ENCODE measurements around the gene PDE8A. TPM values are rescaled to one million over a fixed set of nuclear protein-coding genes. Genes with fewer than 3 reads are reported as not detected.

The PDE8A gene
- total RNA-seq, 1 experiment from 2014 or later, result 65.9 TPM

DNA sequence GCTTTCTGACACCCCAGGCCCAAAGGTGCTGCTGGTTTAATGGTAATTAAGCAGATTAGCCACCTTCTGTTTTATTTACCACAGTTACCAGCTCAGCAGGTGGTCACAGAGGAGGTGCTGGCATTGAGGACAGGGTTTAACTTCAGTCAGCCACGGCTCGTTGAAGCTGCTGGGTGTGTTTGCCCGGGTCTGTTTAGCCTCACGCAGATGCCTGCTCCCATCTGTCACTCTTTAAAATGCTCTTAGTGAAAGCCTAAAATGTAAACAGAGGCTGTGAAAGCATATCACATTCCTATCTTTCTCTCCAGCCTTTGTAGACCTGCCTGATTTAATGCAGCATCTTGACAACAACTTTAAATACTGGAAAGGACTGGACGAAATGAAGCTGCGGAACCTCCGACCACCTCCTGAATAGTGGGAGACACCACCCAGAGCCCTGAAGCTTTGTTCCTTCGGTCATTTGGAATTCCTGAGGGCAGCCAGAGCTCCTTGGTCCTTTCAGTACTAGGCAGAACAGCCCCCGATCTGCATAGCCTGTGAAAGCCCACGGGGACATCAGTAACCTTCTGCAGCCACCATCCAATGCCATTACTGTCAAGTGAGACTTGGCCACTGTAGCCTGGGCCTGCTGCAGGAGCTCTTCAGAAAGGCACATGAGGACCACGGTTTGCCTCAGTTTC is 156.0 kb downstream of the PDE8A start:
- Mint-ChIP-seq H3K27ac (ENCODE audit: unreplicated experiment) (no peak overlapping the region), H3K36me3 (ENCODE audit: insufficient read depth, unreplicated experiment) (peaks cover 44% of the 10 kb centered on the region), H3K4me3 (ENCODE audit: low read depth, unreplicated experiment) (no peak overlapping the region), H3K27me3 (ENCODE audit: unreplicated experiment) (no peaks in the 10 kb centered on the region), H3K9me3 (ENCODE audit: low read depth, unreplicated experiment) (peaks cover 2% of the 10 kb centered on the region), H3K4me1 (ENCODE audit: low read depth, unreplicated experiment) (peaks cover 12% of the 10 kb centered on the region)
- intact Hi-C loops (cut with micrococcal nuclease; ENCODE audit: unreplicated experiment), result no loop called here
- TF ChIP-seq, protein P1, sequence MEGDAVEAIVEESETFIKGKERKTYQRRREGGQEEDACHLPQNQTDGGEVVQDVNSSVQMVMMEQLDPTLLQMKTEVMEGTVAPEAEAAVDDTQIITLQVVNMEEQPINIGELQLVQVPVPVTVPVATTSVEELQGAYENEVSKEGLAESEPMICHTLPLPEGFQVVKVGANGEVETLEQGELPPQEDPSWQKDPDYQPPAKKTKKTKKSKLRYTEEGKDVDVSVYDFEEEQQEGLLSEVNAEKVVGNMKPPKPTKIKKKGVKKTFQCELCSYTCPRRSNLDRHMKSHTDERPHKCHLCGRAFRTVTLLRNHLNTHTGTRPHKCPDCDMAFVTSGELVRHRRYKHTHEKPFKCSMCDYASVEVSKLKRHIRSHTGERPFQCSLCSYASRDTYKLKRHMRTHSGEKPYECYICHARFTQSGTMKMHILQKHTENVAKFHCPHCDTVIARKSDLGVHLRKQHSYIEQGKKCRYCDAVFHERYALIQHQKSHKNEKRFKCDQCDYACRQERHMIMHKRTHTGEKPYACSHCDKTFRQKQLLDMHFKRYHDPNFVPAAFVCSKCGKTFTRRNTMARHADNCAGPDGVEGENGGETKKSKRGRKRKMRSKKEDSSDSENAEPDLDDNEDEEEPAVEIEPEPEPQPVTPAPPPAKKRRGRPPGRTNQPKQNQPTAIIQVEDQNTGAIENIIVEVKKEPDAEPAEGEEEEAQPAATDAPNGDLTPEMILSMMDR (IDR thresholded peaks at IDR 0.05; ENCODE audit: unreplicated experiment), result no peak
- no peak for DNase-seq
- no TSS peak for BruUV-seq (replicated peaks)
- CTCF ChIA-PET, result interaction anchor here (0.8 kb wide), 1 partner anchor 31 kb away, joined by 3 read pairs; no protein-coding TSS in a partner anchor

DNA sequence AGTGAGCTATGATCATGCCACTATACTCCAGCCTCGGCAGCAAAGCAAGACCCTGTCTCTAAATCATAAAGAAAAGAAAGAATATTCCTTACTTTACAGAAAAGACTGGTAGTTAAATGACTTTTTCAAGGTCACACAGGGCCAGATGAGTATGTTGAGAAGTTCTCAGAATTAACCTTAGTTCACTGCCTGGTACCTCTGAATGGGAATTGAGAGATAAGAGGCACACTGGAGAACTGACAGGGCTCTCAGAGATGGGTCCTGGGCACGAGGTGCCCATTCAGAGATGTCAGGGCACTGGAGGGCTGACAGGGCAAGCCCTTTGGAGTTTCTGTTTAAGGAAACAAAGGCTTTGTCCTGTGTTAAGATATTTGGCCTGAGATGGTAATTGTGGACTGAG is 157.7 kb downstream of the PDE8A start:
- Mint-ChIP-seq H3K36me3 (ENCODE audit: insufficient read depth, unreplicated experiment) (peaks cover 33% of the 10 kb centered on the region), H3K4me1 (ENCODE audit: low read depth, unreplicated experiment) (peaks cover 14% of the 10 kb centered on the region), H3K4me3 (ENCODE audit: low read depth, unreplicated experiment) (no peak overlapping the region), H3K27ac (ENCODE audit: unreplicated experiment) (no peak overlapping the region), H3K9me3 (ENCODE audit: low read depth, unreplicated experiment) (no peaks in the 10 kb centered on the region), H3K27me3 (ENCODE audit: unreplicated experiment) (no peaks in the 10 kb centered on the region)
- BruUV-seq (replicated peaks), result no TSS peak
- TF ChIP-seq, protein P1 (IDR thresholded peaks at IDR 0.05; ENCODE audit: unreplicated experiment), result no peak
- intact Hi-C loops (cut with micrococcal nuclease; ENCODE audit: unreplicated experiment), result no loop called here
- CTCF ChIA-PET, result no interaction called here
- no peak for DNase-seq

DNA sequence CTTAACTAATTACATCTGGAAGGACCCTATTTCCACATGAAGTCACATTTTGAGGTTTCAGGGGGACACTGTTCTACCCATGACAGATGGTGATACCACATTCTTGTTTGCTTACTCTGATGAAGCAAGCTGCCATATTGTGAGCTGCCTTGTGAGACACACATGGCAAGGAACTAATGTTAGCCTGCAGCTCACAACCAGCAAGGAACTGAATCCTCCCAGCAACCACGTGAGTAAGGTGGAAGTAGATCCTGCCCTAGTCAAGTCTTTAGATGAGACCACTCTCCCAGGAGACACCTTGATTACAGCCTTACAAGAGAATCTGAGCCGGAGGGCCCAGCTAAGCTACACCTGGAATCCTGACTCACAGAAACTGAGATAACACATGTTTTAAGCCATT is 160.1 kb downstream of the PDE8A start:
- intact Hi-C loops (cut with micrococcal nuclease; ENCODE audit: unreplicated experiment), result loop anchor here (10.0 kb wide), 1 partner anchor 187 kb away; no protein-coding TSS in a partner anchor
- no peak overlapping the region for H3K4me3 Mint-ChIP-seq (ENCODE audit: low read depth, unreplicated experiment)
- TF ChIP-seq, protein P1 (IDR thresholded peaks at IDR 0.05; ENCODE audit: unreplicated experiment), result no peak
- H3K27ac Mint-ChIP-seq (ENCODE audit: unreplicated experiment), result peak overlapping the region; percentile 17
- H3K4me1 Mint-ChIP-seq (ENCODE audit: low read depth, unreplicated experiment), result peaks cover 14% of the 10 kb centered on the region
- no peaks in the 10 kb centered on the region for H3K9me3 Mint-ChIP-seq (ENCODE audit: low read depth, unreplicated experiment)
- peaks cover 21% of the 10 kb centered on the region for H3K36me3 Mint-ChIP-seq (ENCODE audit: insufficient read depth, unreplicated experiment)
- DNase-seq, result no peak
- CTCF ChIA-PET, result interaction anchor here (0.9 to 2.5 kb wide), 3 partner anchors 18 to 111 kb away, joined by 3 to 9 read pairs (median 3); no protein-coding TSS in a partner anchor
- no TSS peak for BruUV-seq (replicated peaks)
- no peaks in the 10 kb centered on the region for H3K27me3 Mint-ChIP-seq (ENCODE audit: unreplicated experiment)

DNA sequence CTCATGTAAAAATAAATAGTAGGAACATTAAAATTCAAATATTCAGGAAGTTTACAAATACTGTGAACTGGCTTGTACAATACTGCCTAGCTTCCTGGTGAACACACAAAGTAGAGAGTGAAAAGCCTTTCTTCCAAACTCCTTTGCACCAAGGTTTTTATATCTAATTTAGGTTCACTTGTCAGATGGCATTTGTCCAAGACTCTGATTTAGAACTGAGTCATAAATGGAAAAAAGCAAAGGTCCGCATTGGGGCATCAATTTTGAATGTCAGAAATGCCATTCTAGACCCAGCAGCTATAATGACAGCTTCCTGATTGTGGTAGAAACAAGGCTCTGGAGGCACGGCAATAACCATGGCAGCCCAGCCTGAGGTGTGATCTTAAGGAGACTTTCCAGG is 160.7 kb downstream of the PDE8A start:
- no peaks in the 10 kb centered on the region for H3K27me3 Mint-ChIP-seq (ENCODE audit: unreplicated experiment)

More for the DNA sequence above, 160.7 kb downstream of the PDE8A start:
- BruUV-seq (replicated peaks), result no TSS peak
- Mint-ChIP-seq H3K36me3 (ENCODE audit: insufficient read depth, unreplicated experiment) (peaks cover 17% of the 10 kb centered on the region), H3K9me3 (ENCODE audit: low read depth, unreplicated experiment) (no peaks in the 10 kb centered on the region), H3K4me1 (ENCODE audit: low read depth, unreplicated experiment) (peaks cover 14% of the 10 kb centered on the region), H3K27ac (ENCODE audit: unreplicated experiment) (peak overlapping the region; percentile 17), H3K4me3 (ENCODE audit: low read depth, unreplicated experiment) (no peak overlapping the region)
- CTCF ChIA-PET, result interaction anchor here (0.9 to 2.5 kb wide), 4 partner anchors 18 to 111 kb away, joined by 3 to 9 read pairs (median 3); no protein-coding TSS in a partner anchor
- intact Hi-C loops (cut with micrococcal nuclease; ENCODE audit: unreplicated experiment), result loop anchor here (10.0 kb wide), 1 partner anchor 188 kb away; no protein-coding TSS in a partner anchor
- DNase-seq, result peak; percentile 47
- TF ChIP-seq, protein P1 (IDR thresholded peaks at IDR 0.05; ENCODE audit: unreplicated experiment), result no peak

Measured in Calu3 (cell line).